Fibroblast of the aortic adventitia (primary cell): ENCODE measurements around the gene CIB4. TPM values are rescaled to one million over a fixed set of nuclear protein-coding genes. Genes with fewer than 3 reads are reported as not detected.
"Not testable (repeated sequence)": the region's sequence is repeated elsewhere in the genome, so short reads cannot be mapped to it uniquely, and the experiment has no call there.

Source experiments
- DNase-seq: peaks from one replicate; pipeline ENCODE4 v3.0.0-alpha.2; 2010; ENCODE audit warnings: low read depth
- H3K4me3 ChIP-seq: 2 replicates; pipeline ENCODE4 v1.5.1; 2011; ENCODE audit warnings: low read depth, mild to moderate bottlenecking, control low read depth, low read length, moderate library complexity
- CTCF ChIP-seq: IDR thresholded peaks from 2 replicates; pipeline ENCODE4 v1.5.1; 2011; ENCODE audit warnings: mild to moderate bottlenecking, low read length, control low read depth, inconsistent platforms; ENCODE audit not compliant: insufficient read depth
- total RNA-seq: library from RNA; depleted of rRNA; stranded (reverse); fragments of >200 nt; gene quantifications from 2 replicates; pipeline ENCODE4 v1.2.3, GENCODE V29; 2012; ENCODE audit warnings: low replicate concordance

Gene CIB4
- total RNA-seq, 1 donor, result not detected

DNA sequence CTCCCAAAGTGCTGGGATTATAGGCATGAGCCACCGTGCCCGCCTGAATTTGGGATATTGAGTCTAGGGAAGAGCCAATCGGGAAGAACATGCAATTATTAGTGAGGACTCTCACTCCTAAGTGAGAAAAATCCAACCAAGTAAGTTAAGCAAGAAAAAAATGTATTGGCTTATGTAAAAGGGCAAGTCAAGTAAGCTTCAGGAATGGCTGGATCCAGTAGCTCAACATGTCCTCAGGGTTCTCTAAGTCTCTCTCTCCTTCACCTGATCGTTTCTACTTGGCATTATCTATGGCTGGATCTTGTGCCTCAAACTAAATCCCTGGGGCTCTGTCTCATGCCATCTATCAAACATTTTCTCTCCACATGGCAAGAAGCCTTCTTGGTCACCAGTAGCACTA lies 16.1 kb upstream of the CIB4 start:
- DNase-seq, result no peak
- TF ChIP-seq CTCF, result no peak
- no peak overlapping the region for H3K4me3 ChIP-seq

- DNase-seq, result no peak
- no peak overlapping the region for H3K4me3 ChIP-seq
- TF ChIP-seq CTCF, result no peak
These were observed 14.5 kb upstream of the CIB4 start for GRCh38 chr2:26655611-26656195.

DNA sequence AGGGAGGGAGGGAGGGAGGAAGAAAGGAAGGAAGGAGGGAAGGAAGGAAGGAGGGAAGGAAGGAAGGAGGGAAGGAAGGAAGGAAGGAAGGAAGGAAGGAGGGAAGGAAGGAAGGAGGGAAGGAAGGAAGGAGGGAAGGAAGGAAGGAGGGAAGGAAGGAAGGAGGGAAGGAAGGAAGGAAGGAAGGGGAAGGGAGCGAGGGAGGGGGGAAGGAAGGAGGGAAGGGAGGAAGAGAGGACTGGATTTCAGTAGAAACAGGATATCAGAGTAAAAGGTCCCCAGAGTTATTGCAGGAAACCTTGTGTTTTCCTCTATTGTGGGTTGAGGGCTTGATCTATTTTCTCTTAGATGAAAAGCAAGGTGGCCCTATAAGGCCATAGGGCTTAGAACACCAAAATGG lies 14.0 kb upstream of the CIB4 start:
- not testable (repeated sequence) for H3K4me3 ChIP-seq, DNase-seq

DNA sequence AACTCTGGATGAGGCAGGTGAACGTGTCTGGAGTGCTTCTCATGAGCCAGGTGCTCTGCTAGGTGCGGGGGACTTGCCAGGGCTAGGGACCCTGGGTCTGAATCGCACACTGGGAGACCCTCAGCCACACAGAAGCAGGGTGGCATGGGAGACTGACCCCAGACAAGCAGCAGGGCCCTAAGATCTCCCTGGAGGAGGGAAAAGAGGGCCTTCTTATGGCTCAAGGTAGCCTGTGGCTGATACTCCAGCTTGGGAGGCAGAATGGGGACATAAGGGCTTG lies 12.8 kb upstream of the CIB4 start:
- no peak overlapping the region for H3K4me3 ChIP-seq
- no peak for DNase-seq
- TF ChIP-seq CTCF, result no peak

DNA sequence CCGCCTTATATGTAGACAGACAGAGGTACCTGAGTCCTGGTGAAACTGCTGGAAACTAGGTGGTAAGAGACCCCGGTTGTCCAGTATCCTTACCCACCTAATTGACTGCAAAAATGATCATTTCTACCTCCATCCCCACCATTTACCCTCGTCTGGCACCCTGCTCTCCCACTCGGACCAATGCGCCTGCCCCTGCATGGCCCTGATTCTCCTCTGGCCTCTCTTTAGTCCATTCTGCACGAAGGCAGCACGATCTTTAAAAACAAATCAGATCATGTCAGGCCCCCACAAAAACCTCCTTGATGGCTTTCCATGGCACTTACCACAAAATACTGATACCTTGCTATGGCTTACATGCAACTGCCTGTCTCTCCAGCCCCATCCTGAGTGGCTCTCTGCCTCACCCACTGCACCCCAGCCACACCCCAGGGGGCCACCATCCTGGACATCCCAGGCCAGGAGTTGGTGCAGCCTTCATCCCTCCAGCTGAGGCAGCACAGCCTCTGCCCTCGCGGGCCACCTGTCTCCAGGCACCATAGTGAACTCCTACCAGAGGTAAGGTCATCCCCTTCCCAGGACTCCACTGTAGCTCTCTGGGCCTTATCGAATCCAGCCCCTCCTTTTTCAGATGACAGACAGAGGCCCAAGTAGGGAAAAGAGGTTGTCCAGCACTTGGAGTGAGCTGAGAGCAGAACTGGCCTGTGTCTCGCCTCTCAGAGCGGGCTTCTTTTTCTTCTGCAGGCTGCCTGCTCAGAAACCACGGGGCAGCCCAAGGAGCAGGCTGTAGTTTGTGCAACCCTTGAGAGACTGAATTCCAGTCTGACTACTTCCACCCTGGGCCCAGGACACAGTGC lies 12.3 kb upstream of the CIB4 start:
- no peak for TF ChIP-seq CTCF
- DNase-seq, result no peak
- no peak overlapping the region for H3K4me3 ChIP-seq

GRCh38 chr2:26652361-26653041 lies 11.3 kb upstream of the CIB4 start:
- no peak overlapping the region for H3K4me3 ChIP-seq
- DNase-seq, result peak; percentile 53
- no peak for TF ChIP-seq CTCF

DNA sequence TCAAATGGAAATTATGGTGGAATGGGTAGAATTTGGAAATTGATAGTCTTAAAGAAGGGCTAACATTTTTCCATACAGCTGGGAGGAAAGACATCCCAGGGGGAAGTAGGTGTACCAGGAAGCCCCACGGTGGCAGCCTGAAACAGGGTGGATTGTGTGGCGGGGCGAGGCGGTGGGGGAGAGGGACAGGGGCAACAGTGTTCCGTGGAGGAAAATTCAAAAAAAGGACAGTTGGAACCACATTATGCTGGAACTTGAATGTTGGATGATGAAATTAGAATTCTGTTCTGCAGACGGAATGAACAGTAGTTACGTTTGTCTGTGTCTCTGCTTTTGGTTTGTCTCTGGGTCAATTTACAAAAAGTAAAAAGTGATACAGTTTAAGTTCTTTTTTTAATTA lies 10.6 kb upstream of the CIB4 start:
- no peak for TF ChIP-seq CTCF
- no peak overlapping the region for H3K4me3 ChIP-seq
- no peak for DNase-seq
